GM23338 (cell line): Measurements from ENCODE around the gene CPA1. TPM values are rescaled to one million over a fixed set of nuclear protein-coding genes. Genes with fewer than 3 reads are reported as not detected.

Experiments used
- ATAC-seq: fragments of 200-7000 bp; cut with Tn5 transposase; 3 replicates; pipeline ENCODE4 v1.9.1; 2020
- DNase-seq: peaks from one replicate; pipeline ENCODE4 v3.0.0-alpha.2; 2015; ENCODE audit warnings: low spot score
- H2AFZ ChIP-seq: fragments of 200-600 bp; sonication (generic); 2 replicates; pipeline ENCODE4 v1.8.0; 2016; ENCODE audit warnings: antibody characterized with exemption, mild to moderate bottlenecking, moderate library complexity
- H3F3A ChIP-seq: fragments of 200-600 bp; sonication (generic); replicated peaks from 2 replicates; pipeline ENCODE4 v1.8.0; 2017; ENCODE audit warnings: antibody characterized with exemption, mixed run types, low read depth
- H3K27ac ChIP-seq: fragments of 200-600 bp; sonication (generic); 2 replicates; pipeline ENCODE4 v1.6.1; 2016; ENCODE audit warnings: low read depth
- H3K27me3 ChIP-seq: fragments of 200-600 bp; sonication (generic); 2 replicates; pipeline ENCODE4 v1.8.0; 2016; ENCODE audit warnings: mild to moderate bottlenecking, mixed run types, moderate library complexity; ENCODE audit not compliant: insufficient read depth
- H3K36me3 ChIP-seq: fragments of 200-600 bp; sonication (generic); 2 replicates; pipeline ENCODE4 v1.8.0; 2016; ENCODE audit warnings: mild to moderate bottlenecking; ENCODE audit not compliant: insufficient read depth
- H3K4me1 ChIP-seq: fragments of 200-600 bp; sonication (generic); 2 replicates; pipeline ENCODE4 v1.8.0; 2016; ENCODE audit warnings: mild to moderate bottlenecking, moderate library complexity; ENCODE audit not compliant: insufficient read depth
- H3K4me2 ChIP-seq: fragments of 200-600 bp; sonication (generic); 2 replicates; pipeline ENCODE4 v1.7.1; 2017; ENCODE audit warnings: mixed run types
- H3K4me3 ChIP-seq: fragments of 200-600 bp; sonication (generic); 2 replicates; pipeline ENCODE4 v1.6.1; 2016; ENCODE audit warnings: mixed run types
- H3K79me2 ChIP-seq: fragments of 200-600 bp; sonication (generic); replicated peaks from 2 replicates; pipeline ENCODE4 v1.8.0; 2017; ENCODE audit warnings: mild to moderate bottlenecking; ENCODE audit not compliant: insufficient read depth
- H3K9me2 ChIP-seq: fragments of 200-600 bp; sonication (generic); 2 replicates; pipeline ENCODE4 v1.8.0; 2017; ENCODE audit not compliant: insufficient read depth
- H4K20me1 ChIP-seq: fragments of 200-600 bp; sonication (generic); replicated peaks from 2 replicates; pipeline ENCODE4 v1.8.0; 2017; ENCODE audit warnings: mild to moderate bottlenecking; ENCODE audit not compliant: insufficient read depth
- H3K27ac Mint-ChIP-seq: 2 replicates; pipeline ENCODE4 v1.8.0; 2020; ENCODE audit warnings: inconsistent platforms, mild to moderate bottlenecking, moderate library complexity, mixed read lengths
- H3K27me3 Mint-ChIP-seq: 3 replicates; pipeline ENCODE4 v1.8.0; 2022; ENCODE audit warnings: low read depth, mild to moderate bottlenecking, moderate library complexity, mixed read lengths, inconsistent platforms; ENCODE audit not compliant: insufficient read depth, poor library complexity
- H3K36me3 Mint-ChIP-seq: 3 replicates; pipeline ENCODE4 v1.8.0; 2021; ENCODE audit warnings: low read depth, mild to moderate bottlenecking, inconsistent platforms, moderate library complexity, mixed read lengths
- H3K4me1 Mint-ChIP-seq: 3 replicates; pipeline ENCODE4 v1.8.0; 2020; ENCODE audit warnings: mild to moderate bottlenecking, inconsistent platforms, mixed read lengths
- H3K4me3 Mint-ChIP-seq: 3 replicates; pipeline ENCODE4 v1.8.0; 2021; ENCODE audit warnings: moderate library complexity, mild to moderate bottlenecking, inconsistent platforms, mixed read lengths
- H3K9me3 Mint-ChIP-seq: 3 replicates; pipeline ENCODE4 v1.8.0; 2020; ENCODE audit warnings: moderate library complexity, mild to moderate bottlenecking, inconsistent platforms, mixed read lengths
- ETS1 ChIP-seq: IDR thresholded peaks from 2 replicates; pipeline ENCODE4 v1.6.1; 2016; ENCODE audit warnings: antibody characterized with exemption
- EZH2phosphoT487 ChIP-seq: fragments of 200-600 bp; sonication (generic); IDR thresholded peaks from one replicate; pipeline ENCODE4 v1.8.1; 2018; ENCODE audit warnings: antibody characterized with exemption; ENCODE audit not compliant: unreplicated experiment
- JUNB ChIP-seq: IDR thresholded peaks from one replicate; pipeline ENCODE4 v1.6.1; 2016; ENCODE audit warnings: antibody characterized with exemption; ENCODE audit not compliant: unreplicated experiment
- NANOG ChIP-seq: IDR thresholded peaks from 2 replicates; pipeline ENCODE4 v1.6.1; 2016; ENCODE audit warnings: antibody characterized with exemption, borderline replicate concordance
- ZNF462 ChIP-seq: fragments of 250-450 bp; sonication (Bioruptor Pico); IDR thresholded peaks from 2 replicates; pipeline ENCODE4 v1.5.0; 2020; ENCODE audit warnings: mild to moderate bottlenecking, moderate library complexity
- polyA plus RNA-seq: library from polyadenylated mRNA; unstranded; fragments of >200 nt; fragmentation: Nextera tagmentation; extraction: Ambion mirVana; gene quantifications from 2 replicates; pipeline ENCODE4 v1.2.1, GENCODE V29; 2016
- total RNA-seq: library from RNA; depleted of rRNA; stranded (reverse); fragments of >200 nt; shearing (Covaris generic); gene quantifications from 2 replicates; pipeline ENCODE4 v1.2.3, GENCODE V29; 2014
- TF ChIP-seq, protein P1 (sequence below): IDR thresholded peaks from one replicate; pipeline ENCODE4 v1.6.1; 2018; ENCODE audit warnings: antibody characterized with exemption; ENCODE audit not compliant: unreplicated experiment

The CPA1 gene
- total and polyA plus RNA-seq, 2 experiments from 2014 or later = not detected

GRCh38 chr7:130386876-130387275, 6.6 kb downstream of the CPA1 start:
- TF ChIP-seq JUNB (no peak), ETS1 (no peak), ZNF462 (CRISPR knock-in tag) (no peak), NANOG (no peak), EZH2phosphoT487 (no peak)
- TF ChIP-seq, protein P1, sequence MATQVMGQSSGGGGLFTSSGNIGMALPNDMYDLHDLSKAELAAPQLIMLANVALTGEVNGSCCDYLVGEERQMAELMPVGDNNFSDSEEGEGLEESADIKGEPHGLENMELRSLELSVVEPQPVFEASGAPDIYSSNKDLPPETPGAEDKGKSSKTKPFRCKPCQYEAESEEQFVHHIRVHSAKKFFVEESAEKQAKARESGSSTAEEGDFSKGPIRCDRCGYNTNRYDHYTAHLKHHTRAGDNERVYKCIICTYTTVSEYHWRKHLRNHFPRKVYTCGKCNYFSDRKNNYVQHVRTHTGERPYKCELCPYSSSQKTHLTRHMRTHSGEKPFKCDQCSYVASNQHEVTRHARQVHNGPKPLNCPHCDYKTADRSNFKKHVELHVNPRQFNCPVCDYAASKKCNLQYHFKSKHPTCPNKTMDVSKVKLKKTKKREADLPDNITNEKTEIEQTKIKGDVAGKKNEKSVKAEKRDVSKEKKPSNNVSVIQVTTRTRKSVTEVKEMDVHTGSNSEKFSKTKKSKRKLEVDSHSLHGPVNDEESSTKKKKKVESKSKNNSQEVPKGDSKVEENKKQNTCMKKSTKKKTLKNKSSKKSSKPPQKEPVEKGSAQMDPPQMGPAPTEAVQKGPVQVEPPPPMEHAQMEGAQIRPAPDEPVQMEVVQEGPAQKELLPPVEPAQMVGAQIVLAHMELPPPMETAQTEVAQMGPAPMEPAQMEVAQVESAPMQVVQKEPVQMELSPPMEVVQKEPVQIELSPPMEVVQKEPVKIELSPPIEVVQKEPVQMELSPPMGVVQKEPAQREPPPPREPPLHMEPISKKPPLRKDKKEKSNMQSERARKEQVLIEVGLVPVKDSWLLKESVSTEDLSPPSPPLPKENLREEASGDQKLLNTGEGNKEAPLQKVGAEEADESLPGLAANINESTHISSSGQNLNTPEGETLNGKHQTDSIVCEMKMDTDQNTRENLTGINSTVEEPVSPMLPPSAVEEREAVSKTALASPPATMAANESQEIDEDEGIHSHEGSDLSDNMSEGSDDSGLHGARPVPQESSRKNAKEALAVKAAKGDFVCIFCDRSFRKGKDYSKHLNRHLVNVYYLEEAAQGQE = no peak
- no peak overlapping the region for H3K4me2 ChIP-seq
- H2AFZ ChIP-seq = no peak overlapping the region
- H3K27me3 ChIP-seq = no peaks in the 10 kb centered on the region
- H3K36me3 Mint-ChIP-seq = peaks cover 3% of the 10 kb centered on the region; the same call in 2 of the 3 replicates
- no peaks in the 10 kb centered on the region for H3K4me1 ChIP-seq
- no peaks in the 10 kb centered on the region for H3K36me3 ChIP-seq
- no peaks in the 10 kb centered on the region for H3K79me2 ChIP-seq
- no peak overlapping the region for H3K4me3 ChIP-seq
- no peak for ATAC-seq
- no peaks in the 10 kb centered on the region for H4K20me1 ChIP-seq
- no peaks in the 10 kb centered on the region for H3F3A ChIP-seq
- no peak for DNase-seq
- H3K9me2 ChIP-seq = peaks cover 6% of the 10 kb centered on the region; the same call in 1 of the 2 replicates
- no peaks in the 10 kb centered on the region for H3K4me1 Mint-ChIP-seq
- no peak overlapping the region for H3K4me3 Mint-ChIP-seq
- H3K27ac ChIP-seq = no peak overlapping the region
- H3K27ac Mint-ChIP-seq = no peak overlapping the region
- peaks cover 3% of the 10 kb centered on the region for H3K27me3 Mint-ChIP-seq
- H3K9me3 Mint-ChIP-seq = peaks cover 4% of the 10 kb centered on the region
